GM21737 (cell line): ENCODE data around the gene BAG5.
"Not testable (repeated sequence)": the region's sequence is repeated elsewhere in the genome, so short reads cannot be mapped to it uniquely, and the experiment has no call there.

Source experiments
- ATAC-seq: cut with Tn5 transposase; IDR thresholded peaks from one replicate; pipeline ENCODE4 v1.9.1; 2021; ENCODE audit warnings: mild to moderate bottlenecking, moderate library complexity; ENCODE audit not compliant: unreplicated experiment

BAG5 gene

GRCh38 chr14:103562429-103563225, at the start of gene BAG5, which contains the start of gene COA8:
BAG5 (minus strand) TSS chr14:103562657; CDS start chr14:103561164, 1,493 bp downstream.
COA8 (plus strand) TSS chr14:103562960; CDS start chr14:103563002, 42 bp downstream.
- ATAC-seq, result peak; percentile 65

- no peak for ATAC-seq
Observed at GRCh38 chr14:103611215-103611614, 48.8 kb upstream of the BAG5 start.

GRCh38 chr14:103609081-103609480, 46.6 kb upstream of the BAG5 start:
- not testable (repeated sequence) for ATAC-seq

- ATAC-seq, result no peak
Observed at GRCh38 chr14:103607822-103608221, 45.4 kb upstream of the BAG5 start.

- peak; percentile 70 for ATAC-seq
Observed at GRCh38 chr14:103606963-103607668, 44.7 kb upstream of the BAG5 start.

GRCh38 chr14:103604620-103605019, 42.2 kb upstream of the BAG5 start:
- ATAC-seq, result no peak

GRCh38 chr14:103600503-103600902, 38.0 kb upstream of the BAG5 start:
- ATAC-seq, result no peak

- ATAC-seq, result no peak
Observed at GRCh38 chr14:103597623-103598377, 35.3 kb upstream of the BAG5 start.

GRCh38 chr14:103594265-103594664, 31.8 kb upstream of the BAG5 start:
- no peak for ATAC-seq

GRCh38 chr14:103593577-103593976, 31.1 kb upstream of the BAG5 start:
- ATAC-seq, result peak; percentile 93

- no peak for ATAC-seq
Observed at GRCh38 chr14:103584326-103584915, 22.0 kb upstream of the BAG5 start.

GRCh38 chr14:103581954-103582703, 19.7 kb upstream of the BAG5 start:
- no peak for ATAC-seq

GRCh38 chr14:103581206-103581605, 18.7 kb upstream of the BAG5 start:
- no peak for ATAC-seq

- ATAC-seq, result no peak
Observed at GRCh38 chr14:103578401-103579075, 16.1 kb upstream of the BAG5 start.

- ATAC-seq, result no peak
Observed at GRCh38 chr14:103576371-103577024, 14.0 kb upstream of the BAG5 start.

- no peak for ATAC-seq
Observed at GRCh38 chr14:103574707-103575285, 12.3 kb upstream of the BAG5 start.

GRCh38 chr14:103574104-103574503, 11.6 kb upstream of the BAG5 start:
- no peak for ATAC-seq

GRCh38 chr14:103569408-103569807, 7.0 kb upstream of the BAG5 start:
- ATAC-seq, result no peak

- no peak for ATAC-seq
Observed at GRCh38 chr14:103568952-103569351, 6.5 kb upstream of the BAG5 start.
